ENCODE measurements around the gene AK6. TPM values are rescaled to one million over a fixed set of nuclear protein-coding genes. Genes with fewer than 3 reads are reported as not detected.
"Not testable (repeated sequence)": the region's sequence is repeated elsewhere in the genome, so short reads cannot be mapped to it uniquely, and the experiment has no call there.

The AK6 gene
- 10 to 100 TPM; 26.3 to 33.2 TPM for total RNA-seq
- long read RNA-seq, transcript AK6-201 (5 exons, 1,183 nt) = minor isoform, 5 of 26 reads
- long read RNA-seq, transcript AK6-202 (5 exons, 1,648 nt) = major isoform, 21 of 26 reads
- long read RNA-seq, partial matches to known transcripts = 0 of 26 reads
- long read RNA-seq, other reads (novel, unspliced or antisense) = 0 of 26 reads

- intact Hi-C loops (cut with DNase I, micrococcal nuclease) = no loop called here
- ATAC-seq (peak; percentile 95), DNase-seq (peak; percentile 95 to 97)
Observed at GRCh38 chr5:69369340-69370121, at the start of gene AK6, which contains the start of the genes RAD17 and TAF9. AK6 (minus strand) TSS chr5:69369520; CDS start chr5:69369490, 30 bp downstream. RAD17 (plus strand) TSS chr5:69369818; CDS start chr5:69372209, 2,391 bp downstream. TAF9 (minus strand) TSS chr5:69369520; CDS start chr5:69365737, 3,783 bp downstream.

GRCh38 chr5:69418554-69418953, 49.2 kb upstream of the AK6 start:
- intact Hi-C loops (cut with DNase I, micrococcal nuclease) = no loop called here

GRCh38 chr5:69416699-69417098, 47.4 kb upstream of the AK6 start:
- intact Hi-C loops (cut with DNase I, micrococcal nuclease) = no loop called here
- no peak for DNase-seq
- ATAC-seq = no peak

More at GRCh38 chr5:69418554-69418953, 49.2 kb upstream of the AK6 start:
- DNase-seq (no peak), ATAC-seq (no peak)

- DNase-seq (no peak), ATAC-seq (peak; percentile 6)
- intact Hi-C loops (cut with DNase I, micrococcal nuclease) = no loop called here
Observed at GRCh38 chr5:69416180-69416579, 46.9 kb upstream of the AK6 start.

GRCh38 chr5:69415584-69415958, 46.3 kb upstream of the AK6 start:
- DNase-seq (peak; percentile 29 to 51), ATAC-seq (peak; percentile 57)
- intact Hi-C loops (cut with DNase I, micrococcal nuclease) = no loop called here

- intact Hi-C loops (cut with DNase I, micrococcal nuclease) = no loop called here
- peak; percentile 93 to 96 for DNase-seq
- peak; percentile 95 for ATAC-seq
Observed at GRCh38 chr5:69414885-69415583, 45.7 kb upstream of the AK6 start, which contains the start of gene MARVELD2. MARVELD2 (plus strand) TSS chr5:69415116; CDS start chr5:69419386, 4,270 bp downstream.

GRCh38 chr5:69404659-69405330, 35.5 kb upstream of the AK6 start:
- DNase-seq (no peak), ATAC-seq (no peak)
- intact Hi-C loops (cut with DNase I, micrococcal nuclease) = no loop called here

GRCh38 chr5:69378376-69378775, 9.1 kb upstream of the AK6 start:
- DNase-seq = no peak
- ATAC-seq = no peak

GRCh38 chr5:69374911-69375446, 5.7 kb upstream of the AK6 start:
- intact Hi-C loops (cut with DNase I, micrococcal nuclease) = no loop called here
- ATAC-seq = no peak
- no peak for DNase-seq

More at GRCh38 chr5:69378376-69378775, 9.1 kb upstream of the AK6 start:
- intact Hi-C loops (cut with DNase I, micrococcal nuclease) = no loop called here

GRCh38 chr5:69372394-69372793, 3.1 kb upstream of the AK6 start:
- no peak for DNase-seq
- intact Hi-C loops (cut with DNase I, micrococcal nuclease) = no loop called here
- no peak for ATAC-seq

- DNase-seq = peak in 1 of 2 donors; percentile 28
- intact Hi-C loops (cut with DNase I, micrococcal nuclease); ATAC-seq: not testable (repeated sequence)
Observed at GRCh38 chr5:69370335-69370734, 1.0 kb upstream of the AK6 start.

GRCh38 chr5:69368458-69369339, 621 bp downstream of the AK6 start:
- intact Hi-C loops (cut with DNase I, micrococcal nuclease) = no loop called here
- DNase-seq = no peak
- ATAC-seq = peak; percentile 52

- DNase-seq = no peak
- intact Hi-C loops (cut with DNase I, micrococcal nuclease) = no loop called here
Observed at GRCh38 chr5:69367697-69368279, 1.5 kb downstream of the AK6 start.

GRCh38 chr5:69364850-69365249, 4.5 kb downstream of the AK6 start:
- DNase-seq = no peak
- intact Hi-C loops (cut with DNase I, micrococcal nuclease) = no loop called here
- no peak for ATAC-seq

More at GRCh38 chr5:69367697-69368279, 1.5 kb downstream of the AK6 start:
- ATAC-seq = no peak

- intact Hi-C loops (cut with DNase I, micrococcal nuclease) = no loop called here
- no peak for ATAC-seq
Observed at GRCh38 chr5:69364414-69364813, 4.9 kb downstream of the AK6 start.

GRCh38 chr5:69360442-69360841, 8.9 kb downstream of the AK6 start:
- intact Hi-C loops (cut with DNase I, micrococcal nuclease) = no loop called here
- DNase-seq = no peak
- no peak for ATAC-seq

More at GRCh38 chr5:69364414-69364813, 4.9 kb downstream of the AK6 start:
- DNase-seq = no peak

GRCh38 chr5:69359699-69360098, 9.6 kb downstream of the AK6 start:
- DNase-seq = no peak
- no peak for ATAC-seq
- intact Hi-C loops (cut with DNase I, micrococcal nuclease) = no loop called here
